Measurements from ENCODE around the gene ARHGAP19.

DNA sequence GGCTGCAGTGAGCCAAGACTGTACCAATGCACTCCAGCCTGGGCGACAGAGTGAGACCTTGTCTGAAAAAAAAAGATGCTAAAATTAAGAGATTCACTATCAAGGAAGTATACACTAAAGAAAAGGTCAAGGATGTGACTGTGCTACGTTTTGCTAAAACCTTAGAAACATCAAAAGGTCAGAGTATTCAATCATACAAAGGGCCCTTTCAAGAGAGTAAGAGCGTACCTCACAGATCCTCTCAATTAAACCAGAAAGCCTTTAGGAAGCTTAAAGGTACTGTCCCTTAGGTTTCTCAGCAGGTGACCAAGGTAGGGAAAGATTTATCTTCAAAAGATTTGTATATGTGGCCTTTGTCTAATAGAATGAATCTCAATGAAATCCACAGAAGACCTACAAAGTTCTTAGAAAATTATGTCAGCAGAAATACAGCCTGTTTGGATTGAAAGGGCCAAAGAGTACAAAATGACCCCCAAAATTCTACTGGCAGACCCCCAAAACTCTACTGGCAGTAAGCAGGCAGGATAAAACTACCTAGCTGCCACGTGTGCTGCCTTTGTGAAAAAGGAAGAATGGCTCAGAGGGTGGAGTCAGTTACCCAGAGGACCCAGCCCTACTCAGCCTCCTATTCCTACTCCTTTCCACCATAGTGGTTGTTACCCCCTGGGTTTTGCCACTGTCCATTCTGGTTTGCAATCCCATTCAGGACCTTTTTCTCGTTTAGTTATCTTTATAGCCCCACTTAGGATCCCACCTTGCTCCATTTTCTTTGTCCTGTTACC, 36.7 kb downstream of the ARHGAP19 start:
- TF ChIP-seq, protein P1, sequence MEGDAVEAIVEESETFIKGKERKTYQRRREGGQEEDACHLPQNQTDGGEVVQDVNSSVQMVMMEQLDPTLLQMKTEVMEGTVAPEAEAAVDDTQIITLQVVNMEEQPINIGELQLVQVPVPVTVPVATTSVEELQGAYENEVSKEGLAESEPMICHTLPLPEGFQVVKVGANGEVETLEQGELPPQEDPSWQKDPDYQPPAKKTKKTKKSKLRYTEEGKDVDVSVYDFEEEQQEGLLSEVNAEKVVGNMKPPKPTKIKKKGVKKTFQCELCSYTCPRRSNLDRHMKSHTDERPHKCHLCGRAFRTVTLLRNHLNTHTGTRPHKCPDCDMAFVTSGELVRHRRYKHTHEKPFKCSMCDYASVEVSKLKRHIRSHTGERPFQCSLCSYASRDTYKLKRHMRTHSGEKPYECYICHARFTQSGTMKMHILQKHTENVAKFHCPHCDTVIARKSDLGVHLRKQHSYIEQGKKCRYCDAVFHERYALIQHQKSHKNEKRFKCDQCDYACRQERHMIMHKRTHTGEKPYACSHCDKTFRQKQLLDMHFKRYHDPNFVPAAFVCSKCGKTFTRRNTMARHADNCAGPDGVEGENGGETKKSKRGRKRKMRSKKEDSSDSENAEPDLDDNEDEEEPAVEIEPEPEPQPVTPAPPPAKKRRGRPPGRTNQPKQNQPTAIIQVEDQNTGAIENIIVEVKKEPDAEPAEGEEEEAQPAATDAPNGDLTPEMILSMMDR (IDR thresholded peaks at IDR 0.05) = no peak
- no peak for TF ChIP-seq SIN3A (IDR thresholded peaks at IDR 0.05; ENCODE audit: borderline replicate concordance, low read depth, low read length)
- TF ChIP-seq JUND (IDR thresholded peaks at IDR 0.05) = no peak
- TF ChIP-seq RAD21 (IDR thresholded peaks at IDR 0.05; ENCODE audit: low read length) = no peak
- no peak for TF ChIP-seq POLR2AphosphoS5 (IDR thresholded peaks at IDR 0.05; ENCODE audit: low read depth, low read length)
